Liver (tissue), 9 donors: ENCODE results near the gene M1AP. TPM values are rescaled to one million over a fixed set of nuclear protein-coding genes. Genes with fewer than 3 reads are reported as not detected.
A peak's percentile ranks its signal among the peaks of the same experiment; 100 is the strongest.

Experiments
- DNase-seq: peaks from one replicate; pipeline ENCODE4 v3.0.0-alpha.2; 2017; ENCODE audit warnings: low spot score
- H3K27ac ChIP-seq, 2 donors: one replicate each; pipeline ENCODE4 v1.7.0; 2013; ENCODE audit warnings: inconsistent platforms in 2 of 2, low read length in 2 of 2, control low read depth in 1 of 2, low read depth in 1 of 2, mild to moderate bottlenecking in 1 of 2
- H3K27me3 ChIP-seq, 4 donors: one replicate each; pipeline versions ENCODE4 v1.6.1 to v1.7.0; 2013; ENCODE audit warnings: low read length in 3 of 4, inconsistent platforms in 1 of 4, mild to moderate bottlenecking in 1 of 4, moderate library complexity in 1 of 4; ENCODE audit not compliant: control insufficient read depth in 4 of 4, insufficient read depth in 4 of 4
- H3K36me3 ChIP-seq, 4 donors: one replicate each; pipeline versions ENCODE4 v1.6.1 to v1.7.0; 2013; ENCODE audit warnings: low read length in 3 of 4, mild to moderate bottlenecking in 3 of 4, low read depth in 1 of 4, moderate library complexity in 1 of 4; ENCODE audit not compliant: control insufficient read depth in 4 of 4, insufficient read depth in 3 of 4
- H3K4me1 ChIP-seq, 4 donors: one replicate each; pipeline versions ENCODE4 v1.6.1 to v1.7.0; 2013; ENCODE audit warnings: low read length in 3 of 4, mild to moderate bottlenecking in 3 of 4, moderate library complexity in 1 of 4; ENCODE audit not compliant: control insufficient read depth in 4 of 4, insufficient read depth in 4 of 4
- H3K4me3 ChIP-seq, 3 donors: one replicate each; pipeline versions ENCODE4 v1.6.1 to v1.7.0; 2013; ENCODE audit warnings: low read length in 3 of 3, control low read depth in 1 of 3, low read depth in 1 of 3, mild to moderate bottlenecking in 1 of 3
- H3K9ac ChIP-seq, 2 donors: one replicate each; pipeline ENCODE4 v1.7.0; 2013; ENCODE audit warnings: low read length in 2 of 2, mild to moderate bottlenecking in 2 of 2, moderate library complexity in 2 of 2, control low read depth in 1 of 2, low read depth in 1 of 2
- H3K9me3 ChIP-seq, 4 donors: one replicate each; pipeline versions ENCODE4 v1.6.1 to v1.7.0; 2013; ENCODE audit warnings: low read length in 3 of 4; ENCODE audit not compliant: control insufficient read depth in 4 of 4
- ATF3 ChIP-seq: IDR thresholded peaks from 2 replicates; pipeline ENCODE4 v1.6.1; 2016; ENCODE audit warnings: antibody characterized with exemption
- CTCF ChIP-seq: fragments of 150-350 bp; IDR thresholded peaks from 2 replicates; pipeline ENCODE4 v1.5.1; 2017; ENCODE audit warnings: improper control_type of control experiment, low read depth, low read length; ENCODE audit not compliant: missing input control
- EGR1 ChIP-seq, 2 donors: IDR thresholded peaks; 2 replicates each; pipeline ENCODE4 v1.6.1; 2016 to 2018; ENCODE audit warnings: antibody characterized with exemption in 2 of 2, low read depth in 2 of 2
- FOXA1 ChIP-seq: IDR thresholded peaks from 2 replicates; pipeline ENCODE4 v1.6.1; 2016; ENCODE audit warnings: antibody characterized with exemption
- FOXA2 ChIP-seq: IDR thresholded peaks from 2 replicates; pipeline ENCODE4 v1.6.1; 2016; ENCODE audit warnings: antibody characterized with exemption
- GABPA ChIP-seq, 2 donors: IDR thresholded peaks in 1 of 2; conservative IDR thresholded peaks in 1 of 2; 2 replicates each; pipeline ENCODE4 v1.6.1; 2016; ENCODE audit warnings: antibody characterized with exemption in 2 of 2, mild to moderate bottlenecking in 1 of 2, moderate library complexity in 1 of 2
- HNF4A ChIP-seq, 2 donors: conservative IDR thresholded peaks; 2 replicates each; pipeline ENCODE4 v1.6.1; 2016; ENCODE audit warnings: antibody characterized with exemption in 2 of 2, mild to moderate bottlenecking in 2 of 2
- HNF4G ChIP-seq: IDR thresholded peaks from 2 replicates; pipeline ENCODE4 v1.6.1; 2016; ENCODE audit warnings: antibody characterized with exemption
- JUND ChIP-seq, 2 donors: IDR thresholded peaks; 2 replicates each; pipeline ENCODE4 v1.6.1; 2016; ENCODE audit warnings: antibody characterized with exemption in 2 of 2
- MAX ChIP-seq: IDR thresholded peaks from 2 replicates; pipeline ENCODE4 v1.6.1; 2016; ENCODE audit warnings: antibody characterized with exemption
- RAD21 ChIP-seq, 2 donors: IDR thresholded peaks; 2 replicates each; pipeline ENCODE4 v1.6.1; 2016; ENCODE audit warnings: antibody characterized with exemption in 2 of 2, mild to moderate bottlenecking in 2 of 2
- RXRA ChIP-seq, 2 donors: IDR thresholded peaks; 2 replicates each; pipeline ENCODE4 v1.6.1; 2017 to 2018; ENCODE audit warnings: antibody characterized with exemption in 2 of 2, mild to moderate bottlenecking in 1 of 2
- SP1 ChIP-seq: IDR thresholded peaks from 2 replicates; pipeline ENCODE4 v1.6.1; 2018; ENCODE audit warnings: antibody characterized with exemption, mild to moderate bottlenecking
- TAF1 ChIP-seq: conservative IDR thresholded peaks from 2 replicates; pipeline ENCODE4 v1.6.1; 2016; ENCODE audit warnings: antibody characterized with exemption, mild to moderate bottlenecking
- YY1 ChIP-seq: IDR thresholded peaks from 2 replicates; pipeline ENCODE4 v1.6.1; 2016; ENCODE audit warnings: antibody characterized with exemption, mild to moderate bottlenecking
- ZBTB33 ChIP-seq: IDR thresholded peaks from 2 replicates; pipeline ENCODE4 v1.6.1; 2016; ENCODE audit warnings: antibody characterized with exemption
- WGBS: extraction: QIAGEN DNeasy Blood & Tissue Kit; methylation state at CpG from one replicate; pipeline ENCODE4 v1.1.7; 2013; 5-methylcytosine and 5-hydroxymethylcytosine counted together
- polyA plus RNA-seq, 2 donors: library from polyadenylated mRNA; stranded (reverse) in 1 of 2; unstranded in 1 of 2; fragments of 200-250 nt in 1 of 2; fragments of >200 nt in 1 of 2; fragmentation: Nextera tagmentation in 1 of 2; extraction: Ambion mirVana in 1 of 2; gene quantifications; one replicate each; pipeline versions ENCODE4 v1.2.1 to v1.2.3, GENCODE V29; 2013 to 2015
- total RNA-seq, 2 donors: library from RNA; depleted of rRNA; stranded (reverse); fragments of >200 nt; gene quantifications; one replicate each; pipeline ENCODE4 v1.2.3, GENCODE V29; 2014
- donor health status: healthy.
- donor health status: healthy.
- donor health status: healthy.
- donor health status: healthy.
- donor health status: healthy.

M1AP gene
- total and polyA plus RNA-seq, 4 donors, result under 0.01 to 0.38 (median 0.08) TPM

- no peak for TF ChIP-seq YY1
- TF ChIP-seq FOXA2, result no peak
Measured at GRCh38 chr2:74555610-74556103, 92.5 kb downstream of the M1AP start (continued).

GRCh38 chr2:74554820-74555531 is 93.2 kb downstream of the M1AP start:
- Histone ChIP-seq H3K27me3 (no peaks in the 10 kb centered on the region), H3K36me3 (no peaks in the 10 kb centered on the region), H3K4me1 (peaks cover 0 to 4% (median 2%) of the 10 kb centered on the region in 4 donors), H3K9me3 (no peaks in the 10 kb centered on the region), H3K4me3 (peak overlapping the region; percentile 30 to 62 (median 53)), H3K27ac (peak overlapping the region; percentile 40 to 53), H3K9ac (no peak overlapping the region)
- TF ChIP-seq YY1 (peak; percentile 24), EGR1 (IDR thresholded peaks at IDR 0.05; ENCODE audit: low read depth in 2 of 2) (no peak)
- 12% methylated on average over 58 of the region's 58 CpGs for WGBS
- DNase-seq, result peak; percentile 56

- Histone ChIP-seq H3K9me3 (no peaks in the 10 kb centered on the region), H3K4me1 (peaks cover 1 to 9% (median 7%) of the 10 kb centered on the region in 4 donors), H3K27ac (peak within 1 kb of the TSS; percentile 40 to 53), H3K4me3 (peak within 1 kb of the TSS; percentile 30 to 62 (median 53)), H3K36me3 (no peaks in the 10 kb centered on the region), H3K9ac (no peak within 1 kb of the TSS), H3K27me3 (no peaks in the 10 kb centered on the region)
- under 1% methylated on average over 73 of the region's 73 CpGs for whole genome bisulfite sequencing
- TF ChIP-seq EGR1 (IDR thresholded peaks at IDR 0.05; ENCODE audit: low read depth in 2 of 2), result no peak
- no peak for TF ChIP-seq ATF3
- TF ChIP-seq TAF1, result no peak
- no peak for TF ChIP-seq YY1
- no peak for TF ChIP-seq FOXA1
- TF ChIP-seq SP1, result no peak
- DNase-seq, result peak; percentile 82
Measured at GRCh38 chr2:74553892-74554819, 94.0 kb downstream of the M1AP start, which contains the start of the genes DOK1 and LOXL3. DOK1 (plus strand) TSS chr2:74554720; CDS start chr2:74554755, 35 bp downstream. LOXL3 (minus strand) TSS chr2:74553942; CDS start chr2:74552634, 1,308 bp downstream.

- Histone ChIP-seq H3K27me3 (no peaks in the 10 kb centered on the region), H3K9ac (no peak overlapping the region), H3K9me3 (no peaks in the 10 kb centered on the region), H3K36me3 (no peaks in the 10 kb centered on the region), H3K4me1 (peaks cover 5 to 17% (median 12%) of the 10 kb centered on the region in 4 donors), H3K27ac (no peak overlapping the region), H3K4me3 (peak overlapping the region in 1 of 3 donors; percentile 62)
- WGBS, result 64% methylated on average over 27 of the region's 27 CpGs
- DNase-seq, result no peak
- TF ChIP-seq RXRA (IDR thresholded peaks at IDR 0.05), result no peak
- TF ChIP-seq MAX, result no peak
- TF ChIP-seq EGR1 (IDR thresholded peaks at IDR 0.05; ENCODE audit: low read depth in 2 of 2), result no peak
- TF ChIP-seq HNF4G, result no peak
- no peak for TF ChIP-seq ZBTB33
- TF ChIP-seq SP1, result no peak
- no peak for TF ChIP-seq CTCF
- TF ChIP-seq ATF3, result no peak
- TF ChIP-seq FOXA2, result no peak
- no peak for TF ChIP-seq HNF4A (conservative IDR thresholded peaks at IDR 0.05)
- TF ChIP-seq JUND (IDR thresholded peaks at IDR 0.05), result no peak
- no peak for TF ChIP-seq TAF1
- no peak for TF ChIP-seq FOXA1
- TF ChIP-seq RAD21 (IDR thresholded peaks at IDR 0.05), result no peak
- no peak for TF ChIP-seq YY1
- no peak for TF ChIP-seq GABPA (IDR thresholded peaks at IDR 0.05 in 1 of 2, conservative IDR thresholded peaks at IDR 0.05 in 1 of 2)
Measured at GRCh38 chr2:74552914-74553811, 95.0 kb downstream of the M1AP start.
